ENCODE results near the gene CDIP1. TPM values are rescaled to one million over a fixed set of nuclear protein-coding genes. Genes with fewer than 3 reads are reported as not detected.
A peak's percentile ranks its signal among the peaks of the same experiment; 100 is the strongest.

CDIP1 gene
- total RNA-seq, 3 donors from 2014 or later, result 33.2 to 41.6 (median 39.7) TPM

GRCh38 chr16:4474192-4474961 lies 64.2 kb downstream of the CDIP1 start, which contains the start of gene NMRAL1:
NMRAL1 (minus strand) TSS chr16:4474625; CDS start chr16:4474132, 493 bp downstream.
- Mint-ChIP-seq H3K36me3 (ENCODE audit: insufficient read depth) (peaks cover 3% of the 10 kb centered on the region), H3K4me1 (ENCODE audit: low read depth) (peaks cover 33% of the 10 kb centered on the region), H3K4me3 (peak within 1 kb of the TSS; percentile 90), H3K9me3 (no peaks in the 10 kb centered on the region), H3K27me3 (ENCODE audit: low read depth) (no peaks in the 10 kb centered on the region)
- peak; percentile 72 for DNase-seq
- peak; percentile 55 to 61 for ATAC-seq

GRCh38 chr16:4472880-4473279 lies 65.7 kb downstream of the CDIP1 start:
- H3K4me3 Mint-ChIP-seq, result peak overlapping the region; percentile 21
- no peaks in the 10 kb centered on the region for H3K9me3 Mint-ChIP-seq
- DNase-seq, result no peak
- H3K36me3 Mint-ChIP-seq (ENCODE audit: insufficient read depth), result peaks cover 5% of the 10 kb centered on the region
- no peak for ATAC-seq
- peaks cover 24% of the 10 kb centered on the region for H3K4me1 Mint-ChIP-seq (ENCODE audit: low read depth)
- no peaks in the 10 kb centered on the region for H3K27me3 Mint-ChIP-seq (ENCODE audit: low read depth)

- H3K9me3 Mint-ChIP-seq, result no peaks in the 10 kb centered on the region
- peaks cover 6% of the 10 kb centered on the region for H3K36me3 Mint-ChIP-seq (ENCODE audit: insufficient read depth)
- ATAC-seq, result no peak
- H3K4me1 Mint-ChIP-seq (ENCODE audit: low read depth), result peaks cover 20% of the 10 kb centered on the region
- DNase-seq, result no peak
- H3K4me3 Mint-ChIP-seq, result no peak overlapping the region
- H3K27me3 Mint-ChIP-seq (ENCODE audit: low read depth), result no peaks in the 10 kb centered on the region
Observed at GRCh38 chr16:4471869-4472268, 66.7 kb downstream of the CDIP1 start.

- Mint-ChIP-seq H3K4me3 (no peak overlapping the region), H3K27me3 (ENCODE audit: low read depth) (no peaks in the 10 kb centered on the region), H3K9me3 (no peaks in the 10 kb centered on the region), H3K36me3 (ENCODE audit: insufficient read depth) (peaks cover 15% of the 10 kb centered on the region), H3K4me1 (ENCODE audit: low read depth) (peaks cover 32% of the 10 kb centered on the region)
- DNase-seq (no peak), ATAC-seq (no peak)
Observed at GRCh38 chr16:4468972-4469371, 69.6 kb downstream of the CDIP1 start.

GRCh38 chr16:4467916-4468315 lies 70.7 kb downstream of the CDIP1 start:
- ATAC-seq (no peak), DNase-seq (no peak)
- no peaks in the 10 kb centered on the region for H3K9me3 Mint-ChIP-seq
- peaks cover 27% of the 10 kb centered on the region for H3K4me1 Mint-ChIP-seq (ENCODE audit: low read depth)
- H3K4me3 Mint-ChIP-seq, result no peak overlapping the region
- H3K36me3 Mint-ChIP-seq (ENCODE audit: insufficient read depth), result peaks cover 15% of the 10 kb centered on the region
- no peaks in the 10 kb centered on the region for H3K27me3 Mint-ChIP-seq (ENCODE audit: low read depth)

GRCh38 chr16:4465977-4466779 lies 72.4 kb downstream of the CDIP1 start:
- Mint-ChIP-seq H3K27me3 (ENCODE audit: low read depth) (no peaks in the 10 kb centered on the region), H3K4me1 (ENCODE audit: low read depth) (peaks cover 23% of the 10 kb centered on the region)
- peak; percentile 52 for DNase-seq

GRCh38 chr16:4463522-4464163 lies 74.9 kb downstream of the CDIP1 start:
- Mint-ChIP-seq H3K4me1 (ENCODE audit: low read depth) (peaks cover 35% of the 10 kb centered on the region), H3K4me3 (no peak overlapping the region), H3K36me3 (ENCODE audit: insufficient read depth) (peaks cover 26% of the 10 kb centered on the region), H3K9me3 (no peaks in the 10 kb centered on the region), H3K27me3 (ENCODE audit: low read depth) (no peaks in the 10 kb centered on the region)
- ATAC-seq, result no peak
- no peak for DNase-seq

More at GRCh38 chr16:4465977-4466779, 72.4 kb downstream of the CDIP1 start:
- no peaks in the 10 kb centered on the region for H3K9me3 Mint-ChIP-seq
- peak overlapping the region; percentile 55 for H3K4me3 Mint-ChIP-seq
- peak; percentile 76 to 97 for ATAC-seq
- H3K36me3 Mint-ChIP-seq (ENCODE audit: insufficient read depth), result peaks cover 16% of the 10 kb centered on the region

- peaks cover 25% of the 10 kb centered on the region for H3K36me3 Mint-ChIP-seq (ENCODE audit: insufficient read depth)
- no peak for DNase-seq
Observed at GRCh38 chr16:4461250-4462085, 77.1 kb downstream of the CDIP1 start.

GRCh38 chr16:4460936-4461249 lies 77.7 kb downstream of the CDIP1 start:
- ATAC-seq (no peak), DNase-seq (no peak)
- Mint-ChIP-seq H3K4me1 (ENCODE audit: low read depth) (peaks cover 23% of the 10 kb centered on the region), H3K9me3 (no peaks in the 10 kb centered on the region), H3K4me3 (no peak overlapping the region), H3K36me3 (ENCODE audit: insufficient read depth) (peaks cover 22% of the 10 kb centered on the region), H3K27me3 (ENCODE audit: low read depth) (no peaks in the 10 kb centered on the region)

More at GRCh38 chr16:4461250-4462085, 77.1 kb downstream of the CDIP1 start:
- Mint-ChIP-seq H3K27me3 (ENCODE audit: low read depth) (no peaks in the 10 kb centered on the region), H3K4me1 (ENCODE audit: low read depth) (peaks cover 29% of the 10 kb centered on the region), H3K9me3 (no peaks in the 10 kb centered on the region), H3K4me3 (no peak overlapping the region)
- no peak for ATAC-seq

Other genes starting within 250 kb of the CDIP1 start
- gene GLIS2, start 222.7 kb downstream of the CDIP1 start, total RNA-seq, result under 1 TPM; 0.11 to 0.19 (median 0.13) TPM
- 100 to 1,000 TPM; 112 to 131 (median 125) TPM for gene PAM16, start 187.5 kb downstream of the CDIP1 start, total RNA-seq
- under 1 TPM; 0.30 to 0.46 (median 0.34) TPM for gene VASN, start 166.9 kb downstream of the CDIP1 start, total RNA-seq
- 10 to 100 TPM; 75.8 to 79.9 (median 76.4) TPM for gene CORO7, start 122.2 kb downstream of the CDIP1 start, total RNA-seq
- 100 to 1,000 TPM; 108 to 124 (median 123) TPM for gene DNAJA3, start 112.9 kb downstream of the CDIP1 start, total RNA-seq
- 10 to 100 TPM; 29.6 to 45.2 (median 41.5) TPM for gene NMRAL1, start 64.1 kb downstream of the CDIP1 start, total RNA-seq
- gene HMOX2, start 62.4 kb downstream of the CDIP1 start, total RNA-seq, result 10 to 100 TPM; 79.9 to 85.3 (median 83.1) TPM
- under 1 TPM in 2 of 3 donors, not detected in 1; 0.05 to 0.10 TPM for gene C16orf96, start 17.6 kb upstream of the CDIP1 start, total RNA-seq
- 10 to 100 TPM; 22.5 to 27.2 (median 23.7) TPM for gene UBALD1, start 76.1 kb upstream of the CDIP1 start, total RNA-seq
- gene MGRN1, start 86.1 kb upstream of the CDIP1 start, total RNA-seq, result 10 to 100 TPM; 56.5 to 60.5 (median 58.0) TPM
- 10 to 100 TPM; 53.1 to 56.8 (median 54.1) TPM for gene NUDT16L1, start 154.8 kb upstream of the CDIP1 start, total RNA-seq
- gene ANKS3, start 195.5 kb upstream of the CDIP1 start, total RNA-seq, result 10 to 100 TPM; 19.4 to 24.1 (median 21.8) TPM
- gene DNAAF8, start 195.8 kb upstream of the CDIP1 start, total RNA-seq, result under 1 TPM; 0.16 to 0.47 (median 0.25) TPM
- 10 to 100 TPM; 10.3 to 12.4 (median 12.2) TPM for gene ZNF500, start 228.4 kb upstream of the CDIP1 start, total RNA-seq
- not detected for gene SEPTIN12, start 249.6 kb upstream of the CDIP1 start, total RNA-seq